OCI-LY3 (cell line): Measurements from ENCODE around the gene KIF11.
A peak's percentile ranks its signal among the peaks of the same experiment; 100 is the strongest.

ENCODE experiments used
- H2AFZ ChIP-seq: fragments of 200-600, 300-600 bp; shearing (Covaris generic); 2 replicates; pipeline ENCODE4 v1.6.0; 2014; ENCODE audit warnings: antibody characterized with exemption, low read depth, low read length
- H3K27ac ChIP-seq: fragments of 200-600, 300-600 bp; sonication (generic); 2 replicates; pipeline ENCODE4 v1.5.1; 2014; ENCODE audit warnings: mild to moderate bottlenecking, low read length, moderate library complexity, mixed read lengths
- H3K27me3 ChIP-seq: fragments of 200-600, 300-600 bp; sonication (generic); 2 replicates; pipeline ENCODE4 v1.6.1; 2014; ENCODE audit warnings: low read depth, low read length, mixed read lengths
- H3K36me3 ChIP-seq: fragments of 200-600, 300-600 bp; sonication (generic); replicated peaks from 2 replicates; pipeline ENCODE3; 2014; ENCODE audit warnings: low read depth, low read length, mixed read lengths
- H3K4me1 ChIP-seq: fragments of 300-600, 200-600 bp; sonication (generic); 2 replicates; pipeline ENCODE4 v1.6.1; 2014; ENCODE audit warnings: low read length, mixed read lengths
- H3K4me2 ChIP-seq: fragments of 200-600, 300-600 bp; sonication (generic); 2 replicates; pipeline ENCODE4 v1.6.1; 2014; ENCODE audit warnings: low read length, mixed read lengths
- H3K4me3 ChIP-seq: fragments of 300-600, 200-600 bp; sonication (generic); 2 replicates; pipeline ENCODE4 v1.5.1; 2014; ENCODE audit warnings: antibody characterized with exemption, mild to moderate bottlenecking, low read length, moderate library complexity
- H3K79me2 ChIP-seq: fragments of 300-600, 200-600 bp; shearing (Covaris generic); 2 replicates; pipeline ENCODE4 v1.6.1; 2014; ENCODE audit warnings: mild to moderate bottlenecking, low read length, mixed read lengths
- H3K9ac ChIP-seq: fragments of 300-600, 200-600 bp; shearing (Covaris generic); 2 replicates; pipeline ENCODE4 v1.6.0; 2014; ENCODE audit warnings: mild to moderate bottlenecking, low read length, moderate library complexity
- H3K9me3 ChIP-seq: fragments of 200-600, 300-600 bp; shearing (Covaris generic); 2 replicates; pipeline ENCODE4 v1.6.1; 2014; ENCODE audit warnings: low read length, mixed read lengths; ENCODE audit not compliant: insufficient read depth
- H4K20me1 ChIP-seq: fragments of 200-600, 300-600 bp; sonication (generic); 2 replicates; pipeline ENCODE4 v1.6.1; 2016; ENCODE audit warnings: low read length, mixed read lengths; ENCODE audit not compliant: insufficient read depth
- EZH2phosphoT487 ChIP-seq: fragments of 200-600 bp; shearing (Covaris generic); IDR thresholded peaks from 2 replicates; pipeline ENCODE4 v1.6.1; 2018; ENCODE audit warnings: antibody characterized with exemption, mixed run types, low read depth
- TF ChIP-seq, protein P1 (sequence below): fragments of 200-600, 300-600 bp; sonication (generic); IDR thresholded peaks from 2 replicates; pipeline ENCODE4 v1.5.1; 2014; ENCODE audit warnings: antibody characterized with exemption, low read length, low read depth

Gene KIF11

DNA sequence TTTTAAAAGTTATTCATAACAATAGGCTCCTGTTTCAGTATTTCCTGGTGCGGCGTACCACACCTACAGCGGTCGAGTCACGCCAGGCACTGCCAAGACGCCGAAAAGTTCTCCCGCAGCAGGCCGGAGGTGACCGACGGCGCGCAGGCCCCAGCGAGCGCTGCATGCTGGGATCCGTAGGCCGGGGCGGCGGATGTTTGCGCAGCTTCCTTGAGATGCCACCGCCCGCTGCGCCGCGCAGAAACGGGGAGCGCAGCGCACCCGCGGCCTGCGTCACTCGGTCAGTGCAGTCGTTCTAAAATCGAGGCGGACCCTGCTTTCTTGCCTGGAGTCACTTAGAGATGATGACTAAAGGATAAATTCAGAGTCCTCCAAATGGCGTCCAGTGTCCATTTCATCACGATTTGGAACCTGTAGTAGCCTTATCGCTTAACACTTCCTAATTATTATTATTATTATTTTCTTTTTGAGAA, 1.3 kb upstream of the KIF11 start:
- Histone ChIP-seq H3K27me3 (no peaks in the 10 kb centered on the region), H3K79me2 (peaks cover 37% of the 10 kb centered on the region), H3K36me3 (peaks cover 4% of the 10 kb centered on the region), H3K9me3 (no peaks in the 10 kb centered on the region), H3K4me3 (peak overlapping the region; percentile 97), H2AFZ (peak overlapping the region; percentile 63), H4K20me1 (peaks cover 19% of the 10 kb centered on the region), H3K4me2 (peak overlapping the region; percentile 89), H3K9ac (peak overlapping the region; percentile 98), H3K4me1 (peaks cover 23% of the 10 kb centered on the region), H3K27ac (peak overlapping the region; percentile 95)
- TF ChIP-seq, protein P1, sequence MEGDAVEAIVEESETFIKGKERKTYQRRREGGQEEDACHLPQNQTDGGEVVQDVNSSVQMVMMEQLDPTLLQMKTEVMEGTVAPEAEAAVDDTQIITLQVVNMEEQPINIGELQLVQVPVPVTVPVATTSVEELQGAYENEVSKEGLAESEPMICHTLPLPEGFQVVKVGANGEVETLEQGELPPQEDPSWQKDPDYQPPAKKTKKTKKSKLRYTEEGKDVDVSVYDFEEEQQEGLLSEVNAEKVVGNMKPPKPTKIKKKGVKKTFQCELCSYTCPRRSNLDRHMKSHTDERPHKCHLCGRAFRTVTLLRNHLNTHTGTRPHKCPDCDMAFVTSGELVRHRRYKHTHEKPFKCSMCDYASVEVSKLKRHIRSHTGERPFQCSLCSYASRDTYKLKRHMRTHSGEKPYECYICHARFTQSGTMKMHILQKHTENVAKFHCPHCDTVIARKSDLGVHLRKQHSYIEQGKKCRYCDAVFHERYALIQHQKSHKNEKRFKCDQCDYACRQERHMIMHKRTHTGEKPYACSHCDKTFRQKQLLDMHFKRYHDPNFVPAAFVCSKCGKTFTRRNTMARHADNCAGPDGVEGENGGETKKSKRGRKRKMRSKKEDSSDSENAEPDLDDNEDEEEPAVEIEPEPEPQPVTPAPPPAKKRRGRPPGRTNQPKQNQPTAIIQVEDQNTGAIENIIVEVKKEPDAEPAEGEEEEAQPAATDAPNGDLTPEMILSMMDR, result no peak
- no peak for TF ChIP-seq EZH2phosphoT487

DNA sequence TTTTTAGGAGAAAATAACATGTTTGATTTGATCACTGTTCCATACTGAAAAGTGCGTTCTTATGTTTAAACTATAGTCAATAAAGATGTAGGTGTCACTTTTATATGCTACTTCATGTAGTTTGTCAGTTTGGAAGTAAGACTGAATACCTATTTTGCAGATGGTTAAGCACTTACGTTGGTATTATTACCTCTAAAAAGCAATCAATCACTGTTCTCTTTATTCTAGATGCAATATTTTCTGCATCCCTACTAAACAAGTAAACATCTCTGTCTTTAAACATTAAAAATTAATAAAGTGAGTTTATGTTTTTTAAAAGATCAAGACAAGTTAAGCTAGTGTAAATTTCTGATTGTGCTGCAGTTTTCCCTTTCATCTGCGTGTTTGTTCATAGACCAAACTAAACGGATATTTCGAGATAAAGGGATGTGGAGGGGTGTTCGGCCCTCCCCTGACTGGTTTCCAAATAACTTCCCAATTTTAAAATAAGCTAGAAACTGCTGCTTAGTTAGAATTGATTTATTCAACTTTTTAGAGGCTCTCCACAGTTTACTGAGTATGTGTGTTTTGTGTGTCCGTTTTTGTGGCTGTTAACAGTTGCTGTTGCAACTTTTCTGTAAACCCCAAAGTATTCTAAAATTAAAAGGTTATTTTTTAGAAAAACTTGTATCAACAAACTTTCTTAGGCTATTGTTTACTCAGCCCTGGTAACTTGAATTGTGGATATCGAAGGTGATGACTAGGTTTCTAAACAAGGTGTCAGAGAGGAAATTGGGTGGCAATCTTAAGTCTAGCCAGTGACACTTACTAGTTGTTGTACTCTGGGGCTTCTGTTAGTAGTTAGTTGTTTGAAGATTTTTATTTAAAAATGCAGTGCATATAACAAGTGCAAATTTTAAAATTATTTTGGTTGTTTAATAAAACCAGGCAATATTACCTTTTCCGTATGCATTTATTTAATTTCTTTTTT, 974 bp downstream of the KIF11 start:
- H3K27ac ChIP-seq, result peak overlapping the region; percentile 95

DNA sequence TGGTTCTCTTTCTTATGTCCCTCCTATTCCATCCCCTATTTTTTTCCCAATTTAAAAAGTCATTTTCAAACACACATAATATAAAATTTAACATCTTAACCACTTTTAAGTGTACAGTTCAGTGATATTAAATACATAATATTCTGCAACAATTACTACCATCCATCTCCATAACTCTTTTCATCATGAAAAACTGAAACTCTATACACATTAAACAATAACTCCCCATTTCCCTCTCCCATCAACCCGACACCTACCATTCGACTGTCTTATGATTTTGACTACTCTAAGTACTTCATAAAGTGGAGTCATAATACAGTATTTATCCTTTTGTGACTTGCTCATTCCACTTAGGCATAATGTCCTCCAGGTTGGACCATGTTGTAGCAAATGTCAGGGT, 2.6 kb downstream of the KIF11 start:
- Histone ChIP-seq H3K27me3 (no peaks in the 10 kb centered on the region), H4K20me1 (peaks cover 36% of the 10 kb centered on the region), H2AFZ (no peak overlapping the region), H3K4me1 (peaks cover 28% of the 10 kb centered on the region), H3K4me2 (peak overlapping the region; percentile 94), H3K9ac (no peak overlapping the region), H3K36me3 (peaks cover 7% of the 10 kb centered on the region), H3K27ac (no peak overlapping the region), H3K4me3 (peak overlapping the region; percentile 97), H3K9me3 (no peaks in the 10 kb centered on the region), H3K79me2 (peaks cover 76% of the 10 kb centered on the region)
- no peak for TF ChIP-seq EZH2phosphoT487
- TF ChIP-seq, protein P1, result no peak

More for the DNA sequence above, 974 bp downstream of the KIF11 start:
- H3K9me3 ChIP-seq, result no peaks in the 10 kb centered on the region
- H3K9ac ChIP-seq, result peak overlapping the region; percentile 98
- H3K4me2 ChIP-seq, result peak overlapping the region; percentile 94
- H4K20me1 ChIP-seq, result peaks cover 36% of the 10 kb centered on the region
- no peaks in the 10 kb centered on the region for H3K27me3 ChIP-seq
- TF ChIP-seq, protein P1, result no peak
- TF ChIP-seq EZH2phosphoT487, result no peak
- peaks cover 60% of the 10 kb centered on the region for H3K79me2 ChIP-seq
- H3K4me3 ChIP-seq, result peak overlapping the region; percentile 97
- peaks cover 33% of the 10 kb centered on the region for H3K4me1 ChIP-seq
- H3K36me3 ChIP-seq, result peaks cover 7% of the 10 kb centered on the region
- H2AFZ ChIP-seq, result 0 out of 2 replicates have a peak overlapping the region, but pooled peaks have one; percentile 41

DNA sequence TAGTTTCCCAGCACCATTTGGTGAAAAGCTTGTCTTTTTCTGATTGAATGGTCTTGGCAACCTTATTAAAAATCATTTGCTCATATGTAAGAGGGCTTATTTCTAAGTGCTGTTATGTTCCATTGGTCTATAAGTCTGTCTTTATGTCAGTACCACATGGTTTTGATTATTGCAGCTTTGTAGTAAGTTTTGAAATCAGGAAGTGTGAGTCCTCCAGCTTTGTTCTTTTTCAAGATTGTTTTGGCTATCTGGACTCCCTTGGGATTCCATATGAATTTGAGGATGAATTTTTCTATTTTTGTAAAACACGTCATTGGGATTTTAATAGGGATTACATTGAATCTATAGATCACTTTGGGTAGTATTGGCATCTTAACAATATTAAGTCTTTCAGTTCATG, 5.4 kb downstream of the KIF11 start:
- Histone ChIP-seq H3K9me3 (no peaks in the 10 kb centered on the region), H3K36me3 (peaks cover 13% of the 10 kb centered on the region), H4K20me1 (peaks cover 51% of the 10 kb centered on the region), H3K27ac (no peak overlapping the region), H3K79me2 (peaks cover 100% of the 10 kb centered on the region), H2AFZ (no peak overlapping the region), H3K4me1 (peaks cover 26% of the 10 kb centered on the region), H3K4me3 (no peak overlapping the region), H3K9ac (no peak overlapping the region), H3K27me3 (no peaks in the 10 kb centered on the region), H3K4me2 (no peak overlapping the region)
- TF ChIP-seq EZH2phosphoT487, result no peak
- TF ChIP-seq, protein P1, result no peak
